ENCODE measurements around the gene CCDC191. TPM values are rescaled to one million over a fixed set of nuclear protein-coding genes. Genes with fewer than 3 reads are reported as not detected.

CCDC191 gene
- total RNA-seq, 4 donors from 2014 or later = 0.29 to 0.82 (median 0.42) TPM

DNA sequence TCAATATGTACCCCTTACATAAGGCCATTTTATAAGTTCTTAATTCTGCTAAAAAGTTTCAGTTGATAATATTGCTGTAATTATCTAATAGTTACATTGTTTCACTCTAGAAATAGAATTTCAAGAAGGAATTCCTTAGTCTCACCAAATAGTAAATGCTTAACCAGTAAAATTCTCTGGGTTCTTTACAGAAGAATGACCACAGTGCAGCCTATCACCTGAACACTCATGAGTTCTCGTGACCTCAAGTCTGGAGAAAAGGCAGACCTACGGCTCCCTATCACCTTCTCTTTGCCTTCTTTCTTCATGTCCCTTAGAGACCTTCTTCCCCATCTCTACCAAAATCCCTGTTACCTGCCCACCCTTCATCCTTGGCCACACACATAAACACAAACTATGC is 30.9 kb downstream of the CCDC191 start:
- Histone ChIP-seq H3K27ac (no peak overlapping the region), H3K4me1 (no peaks in the 10 kb centered on the region), H3K36me3 (no peaks in the 10 kb centered on the region), H3K9me3 (no peaks in the 10 kb centered on the region), H3K4me3 (no peak overlapping the region), H3K27me3 (no peaks in the 10 kb centered on the region)
- no peak for ATAC-seq
- TF ChIP-seq, protein P1, sequence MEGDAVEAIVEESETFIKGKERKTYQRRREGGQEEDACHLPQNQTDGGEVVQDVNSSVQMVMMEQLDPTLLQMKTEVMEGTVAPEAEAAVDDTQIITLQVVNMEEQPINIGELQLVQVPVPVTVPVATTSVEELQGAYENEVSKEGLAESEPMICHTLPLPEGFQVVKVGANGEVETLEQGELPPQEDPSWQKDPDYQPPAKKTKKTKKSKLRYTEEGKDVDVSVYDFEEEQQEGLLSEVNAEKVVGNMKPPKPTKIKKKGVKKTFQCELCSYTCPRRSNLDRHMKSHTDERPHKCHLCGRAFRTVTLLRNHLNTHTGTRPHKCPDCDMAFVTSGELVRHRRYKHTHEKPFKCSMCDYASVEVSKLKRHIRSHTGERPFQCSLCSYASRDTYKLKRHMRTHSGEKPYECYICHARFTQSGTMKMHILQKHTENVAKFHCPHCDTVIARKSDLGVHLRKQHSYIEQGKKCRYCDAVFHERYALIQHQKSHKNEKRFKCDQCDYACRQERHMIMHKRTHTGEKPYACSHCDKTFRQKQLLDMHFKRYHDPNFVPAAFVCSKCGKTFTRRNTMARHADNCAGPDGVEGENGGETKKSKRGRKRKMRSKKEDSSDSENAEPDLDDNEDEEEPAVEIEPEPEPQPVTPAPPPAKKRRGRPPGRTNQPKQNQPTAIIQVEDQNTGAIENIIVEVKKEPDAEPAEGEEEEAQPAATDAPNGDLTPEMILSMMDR (IDR thresholded peaks at IDR 0.05 in 4 of 5, conservative IDR thresholded peaks at IDR 0.05 in 1 of 5) = no peak
- no peak for TF ChIP-seq POLR2A (IDR thresholded peaks at IDR 0.05)
- intact Hi-C loops (cut with DNase I; ENCODE audit: low total_unique reads) (no loop called here), in situ Hi-C loops (cut with MboI; ENCODE audit: low sequenced_read_pairs in 4 of 4) (no loop called here)
- no peak for DNase-seq

DNA sequence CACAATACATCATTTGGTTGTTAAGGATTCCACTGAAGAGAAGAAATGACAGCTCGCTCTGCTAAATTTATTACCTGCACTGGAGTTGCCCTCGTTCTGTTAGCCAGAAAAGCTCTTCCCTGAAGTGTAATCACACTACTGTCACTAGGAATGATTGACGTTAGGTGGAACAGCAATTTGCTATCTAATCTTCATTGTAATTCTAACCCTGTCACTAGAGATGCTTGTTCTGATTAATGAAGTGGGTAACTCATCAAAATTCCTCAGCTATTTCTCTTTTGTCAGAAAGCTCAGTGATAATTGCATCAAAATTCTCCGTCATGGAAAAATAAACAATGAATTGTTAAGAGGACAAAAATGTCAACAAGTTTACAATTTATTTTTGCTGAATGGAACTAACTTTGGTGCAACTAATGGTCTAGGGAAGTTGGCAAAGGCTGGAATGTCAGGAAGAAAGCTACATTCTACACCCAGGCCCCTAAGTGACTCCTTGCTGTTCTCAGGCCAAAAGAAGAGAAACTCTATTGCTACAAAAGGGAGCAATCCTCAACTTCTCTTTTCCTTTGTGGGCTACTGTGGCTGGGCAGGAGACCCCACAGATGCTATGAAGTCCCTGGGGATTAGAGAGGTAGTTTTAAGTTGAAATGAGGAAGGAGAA is 34.1 kb downstream of the CCDC191 start:
- H3K27ac ChIP-seq = no peak overlapping the region
- H3K36me3 ChIP-seq = no peaks in the 10 kb centered on the region
- H3K4me1 ChIP-seq = no peaks in the 10 kb centered on the region
- ATAC-seq = no peak
- DNase-seq = no peak
- no peaks in the 10 kb centered on the region for H3K9me3 ChIP-seq
- no peaks in the 10 kb centered on the region for H3K27me3 ChIP-seq
- in situ Hi-C loops (cut with MboI; ENCODE audit: low sequenced_read_pairs in 4 of 4) = no loop called here
- intact Hi-C loops (cut with DNase I; ENCODE audit: low total_unique reads) = no loop called here
- no peak for TF ChIP-seq POLR2A (IDR thresholded peaks at IDR 0.05)
- TF ChIP-seq, protein P1 (IDR thresholded peaks at IDR 0.05 in 4 of 5, conservative IDR thresholded peaks at IDR 0.05 in 1 of 5) = no peak
- H3K4me3 ChIP-seq = no peak overlapping the region

DNA sequence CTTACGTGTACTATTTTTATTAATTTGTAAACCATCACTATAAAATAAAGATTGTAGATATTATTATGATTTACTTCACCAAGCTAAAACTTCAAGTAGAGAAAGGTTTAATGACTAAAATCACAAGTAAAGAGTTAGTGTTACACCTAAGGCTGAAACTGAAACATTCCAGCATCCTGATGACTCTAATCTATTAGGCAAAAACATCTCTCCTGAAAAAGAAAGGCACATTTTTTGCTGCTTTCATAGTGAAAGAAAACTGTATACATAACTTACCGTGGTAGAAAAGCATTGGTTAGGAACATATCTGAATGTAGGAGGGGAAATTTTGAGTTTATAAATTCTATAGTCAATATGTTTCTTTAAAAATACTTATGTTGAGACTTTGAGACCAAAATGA is 35.4 kb downstream of the CCDC191 start:
- no peaks in the 10 kb centered on the region for H3K36me3 ChIP-seq
- no peaks in the 10 kb centered on the region for H3K27me3 ChIP-seq
- no peak overlapping the region for H3K4me3 ChIP-seq
- H3K27ac ChIP-seq = no peak overlapping the region
- no peaks in the 10 kb centered on the region for H3K9me3 ChIP-seq
- no peak for DNase-seq
- intact Hi-C loops (cut with DNase I; ENCODE audit: low total_unique reads) = no loop called here
- in situ Hi-C loops (cut with MboI; ENCODE audit: low sequenced_read_pairs in 4 of 4) = no loop called here
- ATAC-seq = no peak
- H3K4me1 ChIP-seq = no peaks in the 10 kb centered on the region
- no peak for TF ChIP-seq POLR2A (IDR thresholded peaks at IDR 0.05)
- TF ChIP-seq, protein P1 (IDR thresholded peaks at IDR 0.05 in 4 of 5, conservative IDR thresholded peaks at IDR 0.05 in 1 of 5) = no peak

DNA sequence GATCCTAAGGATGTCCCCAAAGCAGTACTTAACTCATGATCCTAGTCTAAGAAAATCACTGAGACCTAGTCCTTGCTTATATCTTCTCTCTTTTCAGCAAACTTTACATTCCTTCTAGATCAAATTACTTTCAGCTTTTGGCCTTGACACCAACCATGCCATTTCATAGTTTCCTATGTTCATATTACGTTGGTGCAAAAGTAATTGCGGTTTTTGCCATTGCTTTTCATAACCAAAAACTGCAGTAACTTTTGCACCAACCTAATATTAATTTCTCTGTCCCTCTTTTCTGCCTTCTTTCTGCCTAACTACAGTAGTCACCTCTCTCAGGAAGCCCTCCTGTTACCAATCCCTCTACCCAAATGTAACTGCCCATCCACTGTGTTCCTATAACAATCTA is 36.8 kb downstream of the CCDC191 start:
- H3K4me3 ChIP-seq = no peak overlapping the region
- H3K4me1 ChIP-seq = no peaks in the 10 kb centered on the region
- ATAC-seq (no peak), DNase-seq (no peak)
- no peaks in the 10 kb centered on the region for H3K27me3 ChIP-seq
- no peak overlapping the region for H3K27ac ChIP-seq
- intact Hi-C loops (cut with DNase I; ENCODE audit: low total_unique reads) (no loop called here), in situ Hi-C loops (cut with MboI; ENCODE audit: low sequenced_read_pairs in 4 of 4) (no loop called here)
- H3K9me3 ChIP-seq = no peaks in the 10 kb centered on the region
- no peaks in the 10 kb centered on the region for H3K36me3 ChIP-seq
- no peak for TF ChIP-seq POLR2A (IDR thresholded peaks at IDR 0.05)
- TF ChIP-seq, protein P1 (IDR thresholded peaks at IDR 0.05 in 4 of 5, conservative IDR thresholded peaks at IDR 0.05 in 1 of 5) = no peak

DNA sequence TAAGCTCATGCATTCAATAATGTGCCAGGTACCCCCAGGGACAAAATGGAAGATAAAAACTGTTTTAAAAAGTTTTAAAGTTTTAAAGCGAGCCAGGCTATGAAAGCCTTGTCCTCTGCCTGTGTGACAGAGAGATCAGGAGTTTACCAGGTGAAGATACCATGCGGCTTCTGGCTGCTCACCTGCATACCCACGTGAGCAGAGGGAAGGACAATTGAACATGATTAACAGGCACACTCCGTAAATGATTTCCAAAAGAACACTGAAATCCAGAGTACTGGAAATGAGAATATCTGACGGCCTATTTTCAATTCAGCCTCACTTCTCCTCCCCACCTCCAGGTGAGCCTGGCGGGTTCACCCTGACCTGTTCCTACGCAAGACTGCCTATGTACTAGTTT is 42.1 kb downstream of the CCDC191 start:
- DNase-seq = no peak
- H3K4me1 ChIP-seq = no peaks in the 10 kb centered on the region
- no peak for TF ChIP-seq POLR2A (IDR thresholded peaks at IDR 0.05)
- TF ChIP-seq, protein P1 (IDR thresholded peaks at IDR 0.05 in 4 of 5, conservative IDR thresholded peaks at IDR 0.05 in 1 of 5) = no peak
- no peaks in the 10 kb centered on the region for H3K36me3 ChIP-seq
- intact Hi-C loops (cut with DNase I; ENCODE audit: low total_unique reads) (no loop called here), in situ Hi-C loops (cut with MboI; ENCODE audit: low sequenced_read_pairs in 4 of 4) (no loop called here)
- no peaks in the 10 kb centered on the region for H3K9me3 ChIP-seq
- no peak for ATAC-seq
- H3K27me3 ChIP-seq = no peaks in the 10 kb centered on the region
- H3K4me3 ChIP-seq = no peak overlapping the region
- no peak overlapping the region for H3K27ac ChIP-seq

All from gastrocnemius medialis (tissue), 4 donors.